ENCODE results near the gene ADAMTSL2. TPM values are rescaled to one million over a fixed set of nuclear protein-coding genes. Genes with fewer than 3 reads are reported as not detected.

Gene ADAMTSL2
- total RNA-seq, 3 donors from 2014 or later (not counting 1 experiment from before 2014, with no cell fraction given) = not detected

DNA sequence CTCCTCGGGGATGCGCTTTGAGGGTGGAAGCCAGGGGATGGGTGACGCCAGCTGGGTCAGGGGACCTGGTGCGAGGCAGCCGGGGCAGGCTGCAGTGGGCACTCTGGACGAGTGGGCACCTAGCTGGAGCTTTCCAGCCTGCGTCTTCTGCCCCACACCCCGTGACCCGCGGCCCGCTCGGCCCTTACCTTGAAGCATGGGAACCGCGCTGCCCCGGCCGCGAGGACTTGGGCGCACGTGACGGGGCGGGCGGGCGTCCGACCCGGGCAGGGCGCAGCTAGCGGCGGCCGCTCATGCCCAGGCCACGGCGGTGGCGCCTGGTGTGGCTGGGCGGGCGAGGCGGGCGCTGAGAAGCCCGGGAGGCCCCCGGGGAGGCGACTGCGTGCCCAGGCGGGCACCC is 74.4 kb downstream of the ADAMTSL2 start:
- Histone ChIP-seq H3K27me3 (ENCODE audit: control insufficient read depth, insufficient read depth, low read length) (peaks cover 12% of the 10 kb centered on the region), H3K9me3 (ENCODE audit: control insufficient read depth, insufficient read depth, low read length) (no peaks in the 10 kb centered on the region), H3K36me3 (ENCODE audit: control insufficient read depth, insufficient read depth, low read length) (no peaks in the 10 kb centered on the region), H3K27ac (ENCODE audit: low read length) (no peak overlapping the region), H3K4me3 (ENCODE audit: low read length) (no peak overlapping the region), H3K4me1 (ENCODE audit: control insufficient read depth, insufficient read depth, low read length) (no peaks in the 10 kb centered on the region)
- no peak for ATAC-seq
- peaks cover 30 to 43% of the 10 kb centered on the region in 2 donors for H3K27me3 Mint-ChIP-seq (ENCODE audit: low read depth in 2 of 2)
- peaks cover 0 to 4% of the 10 kb centered on the region in 2 donors for H3K4me1 Mint-ChIP-seq
- H3K4me3 Mint-ChIP-seq = no peak overlapping the region
- H3K36me3 Mint-ChIP-seq = no peaks in the 10 kb centered on the region
- intact Hi-C loops (cut with micrococcal nuclease) = no loop called here
- TF ChIP-seq, protein P1, sequence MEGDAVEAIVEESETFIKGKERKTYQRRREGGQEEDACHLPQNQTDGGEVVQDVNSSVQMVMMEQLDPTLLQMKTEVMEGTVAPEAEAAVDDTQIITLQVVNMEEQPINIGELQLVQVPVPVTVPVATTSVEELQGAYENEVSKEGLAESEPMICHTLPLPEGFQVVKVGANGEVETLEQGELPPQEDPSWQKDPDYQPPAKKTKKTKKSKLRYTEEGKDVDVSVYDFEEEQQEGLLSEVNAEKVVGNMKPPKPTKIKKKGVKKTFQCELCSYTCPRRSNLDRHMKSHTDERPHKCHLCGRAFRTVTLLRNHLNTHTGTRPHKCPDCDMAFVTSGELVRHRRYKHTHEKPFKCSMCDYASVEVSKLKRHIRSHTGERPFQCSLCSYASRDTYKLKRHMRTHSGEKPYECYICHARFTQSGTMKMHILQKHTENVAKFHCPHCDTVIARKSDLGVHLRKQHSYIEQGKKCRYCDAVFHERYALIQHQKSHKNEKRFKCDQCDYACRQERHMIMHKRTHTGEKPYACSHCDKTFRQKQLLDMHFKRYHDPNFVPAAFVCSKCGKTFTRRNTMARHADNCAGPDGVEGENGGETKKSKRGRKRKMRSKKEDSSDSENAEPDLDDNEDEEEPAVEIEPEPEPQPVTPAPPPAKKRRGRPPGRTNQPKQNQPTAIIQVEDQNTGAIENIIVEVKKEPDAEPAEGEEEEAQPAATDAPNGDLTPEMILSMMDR (IDR thresholded peaks at IDR 0.05) = no peak
- no peak overlapping the region for H3K27ac Mint-ChIP-seq
- DNase-seq = no peak
- no peaks in the 10 kb centered on the region for H3K9me3 Mint-ChIP-seq
- 18% methylated on average over 41 of the region's 41 CpGs for WGBS (ENCODE audit: insufficient coverage)

DNA sequence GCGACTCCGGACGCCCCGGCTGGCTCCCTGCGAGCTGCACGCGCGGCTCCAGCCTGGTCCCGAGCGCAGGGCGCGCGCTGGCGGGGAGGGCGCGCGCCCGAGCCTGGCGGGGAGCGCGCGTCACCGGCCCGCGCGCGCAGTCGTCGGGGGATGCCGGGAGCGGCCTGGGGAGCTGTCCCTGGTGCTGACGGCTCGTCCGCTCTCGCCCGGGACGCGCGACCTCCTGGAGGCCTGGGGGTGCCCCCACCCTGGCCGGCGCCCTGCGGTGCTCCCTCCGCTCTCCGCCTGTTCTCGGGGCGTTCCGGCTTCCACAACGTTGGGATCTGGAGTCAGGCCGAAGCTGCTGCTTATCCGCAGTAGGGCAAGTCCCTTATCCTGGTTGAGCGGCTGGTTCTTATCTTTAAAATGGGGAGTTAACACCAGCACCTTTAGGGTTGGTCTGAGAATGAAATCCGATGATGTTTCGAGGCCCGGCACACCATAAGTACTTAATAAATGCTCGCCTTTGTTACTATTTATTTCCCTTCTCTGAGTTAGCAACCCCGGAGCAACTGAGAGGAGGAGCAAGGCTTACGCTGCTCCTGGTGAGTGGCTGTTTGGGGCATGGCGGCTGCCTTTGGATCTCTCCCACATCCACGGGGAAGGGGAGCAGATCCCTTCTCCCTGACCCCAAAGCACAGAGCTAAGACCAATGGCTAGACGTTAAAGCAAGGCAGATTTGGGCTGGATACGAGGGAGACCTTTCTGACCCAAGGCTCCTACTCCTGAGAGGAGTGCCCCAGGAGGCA is 75.0 kb downstream of the ADAMTSL2 start, which contains the start of gene FAM163B:
TSS of gene FAM163B (minus strand) at position 79 of the 788 bp plus-strand sequence. CDS start 29,166 bp downstream, outside the sequence.
- no peaks in the 10 kb centered on the region for H3K36me3 ChIP-seq (ENCODE audit: control insufficient read depth, insufficient read depth, low read length)
- no peak within 1 kb of the TSS for H3K4me3 ChIP-seq (ENCODE audit: low read length)
- H3K36me3 Mint-ChIP-seq = no peaks in the 10 kb centered on the region
- peak; percentile 25 to 77 for DNase-seq
- H3K9me3 ChIP-seq (ENCODE audit: control insufficient read depth, insufficient read depth, low read length) = no peaks in the 10 kb centered on the region
- peaks cover 30 to 41% of the 10 kb centered on the region in 2 donors for H3K27me3 Mint-ChIP-seq (ENCODE audit: low read depth in 2 of 2)
- no peaks in the 10 kb centered on the region for H3K9me3 Mint-ChIP-seq
- H3K4me1 ChIP-seq (ENCODE audit: control insufficient read depth, insufficient read depth, low read length) = no peaks in the 10 kb centered on the region
- H3K4me3 Mint-ChIP-seq = no peak within 1 kb of the TSS
- peak; percentile 34 to 75 (median 44) for ATAC-seq
- WGBS (ENCODE audit: insufficient coverage) = 17% methylated on average over 61 of the region's 61 CpGs
- H3K4me1 Mint-ChIP-seq = no peaks in the 10 kb centered on the region
- TF ChIP-seq, protein P1 (IDR thresholded peaks at IDR 0.05) = no peak
- peaks cover 12% of the 10 kb centered on the region for H3K27me3 ChIP-seq (ENCODE audit: control insufficient read depth, insufficient read depth, low read length)
- intact Hi-C loops (cut with micrococcal nuclease) = no loop called here
- no peak within 1 kb of the TSS for H3K27ac ChIP-seq (ENCODE audit: low read length)
- H3K27ac Mint-ChIP-seq = no peak within 1 kb of the TSS

DNA sequence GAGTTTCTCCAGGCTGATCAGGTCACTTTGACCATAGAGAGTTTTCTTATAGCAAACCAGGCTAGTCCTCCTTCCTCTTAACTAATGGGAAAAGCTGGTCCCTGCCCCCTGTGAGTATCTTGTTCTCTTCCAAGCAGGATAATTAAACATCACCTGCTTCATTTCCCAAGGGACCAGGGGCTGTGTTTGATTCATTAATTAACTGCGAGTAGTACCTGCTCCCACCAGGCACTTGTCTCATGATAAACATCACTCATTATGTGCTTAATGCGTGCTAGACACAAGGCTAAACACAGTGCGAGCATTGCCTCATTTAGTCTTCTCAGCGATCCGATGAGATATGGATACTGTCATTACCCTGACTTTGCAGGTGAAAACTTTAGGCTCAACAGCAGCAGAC is 76.3 kb downstream of the ADAMTSL2 start:
- Histone ChIP-seq H3K4me1 (ENCODE audit: control insufficient read depth, insufficient read depth, low read length) (no peaks in the 10 kb centered on the region), H3K9me3 (ENCODE audit: control insufficient read depth, insufficient read depth, low read length) (no peaks in the 10 kb centered on the region), H3K27me3 (ENCODE audit: control insufficient read depth, insufficient read depth, low read length) (peaks cover 10% of the 10 kb centered on the region), H3K4me3 (ENCODE audit: low read length) (no peak overlapping the region), H3K27ac (ENCODE audit: low read length) (no peak overlapping the region), H3K36me3 (ENCODE audit: control insufficient read depth, insufficient read depth, low read length) (no peaks in the 10 kb centered on the region)
- H3K27me3 Mint-ChIP-seq (ENCODE audit: low read depth in 2 of 2) = peaks cover 33 to 40% of the 10 kb centered on the region in 2 donors
- intact Hi-C loops (cut with micrococcal nuclease) = no loop called here
- no peak for ATAC-seq
- no peaks in the 10 kb centered on the region for H3K9me3 Mint-ChIP-seq
- TF ChIP-seq, protein P1 (IDR thresholded peaks at IDR 0.05) = no peak
- H3K27ac Mint-ChIP-seq = no peak overlapping the region
- H3K36me3 Mint-ChIP-seq = no peaks in the 10 kb centered on the region
- 90% methylated on average over 5 of the region's 5 CpGs for WGBS (ENCODE audit: insufficient coverage)
- no peak for DNase-seq
- no peaks in the 10 kb centered on the region for H3K4me1 Mint-ChIP-seq
- no peak overlapping the region for H3K4me3 Mint-ChIP-seq

Measured in natural killer cell (primary cell).